Non-pigmented ciliary epithelial cell (primary cell): ENCODE results near the gene RAB44.
"Not testable (repeated sequence)": the region's sequence is repeated elsewhere in the genome, so short reads cannot be mapped to it uniquely, and the experiment has no call there.

ENCODE experiments used
- DNase-seq: peaks from one replicate; pipeline ENCODE4 v3.0.0-alpha.2; 2010; ENCODE audit warnings: low read depth

The RAB44 gene

DNA sequence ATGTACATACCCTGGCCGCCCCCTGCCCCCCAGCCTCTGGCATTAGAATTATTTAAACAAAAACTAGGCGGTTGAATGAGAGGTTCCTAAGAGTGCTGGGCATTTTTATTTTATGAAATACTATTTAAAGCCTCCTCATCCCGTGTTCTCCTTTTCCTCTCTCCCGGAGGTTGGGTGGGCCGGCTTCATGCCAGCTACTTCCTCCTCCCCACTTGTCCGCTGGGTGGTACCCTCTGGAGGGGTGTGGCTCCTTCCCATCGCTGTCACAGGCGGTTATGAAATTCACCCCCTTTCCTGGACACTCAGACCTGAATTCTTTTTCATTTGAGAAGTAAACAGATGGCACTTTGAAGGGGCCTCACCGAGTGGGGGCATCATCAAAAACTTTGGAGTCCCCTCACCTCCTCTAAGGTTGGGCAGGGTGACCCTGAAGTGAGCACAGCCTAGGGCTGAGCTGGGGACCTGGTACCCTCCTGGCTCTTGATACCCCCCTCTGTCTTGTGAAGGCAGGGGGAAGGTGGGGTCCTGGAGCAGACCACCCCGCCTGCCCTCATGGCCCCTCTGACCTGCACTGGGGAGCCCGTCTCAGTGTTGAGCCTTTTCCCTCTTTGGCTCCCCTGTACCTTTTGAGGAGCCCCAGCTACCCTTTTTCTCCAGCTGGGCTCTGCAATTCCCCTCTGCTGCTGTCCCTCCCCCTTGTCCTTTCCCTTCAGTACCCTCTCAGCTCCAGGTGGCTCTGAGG is 11.5 kb upstream of the RAB44 start:
- DNase-seq: no peak

DNA sequence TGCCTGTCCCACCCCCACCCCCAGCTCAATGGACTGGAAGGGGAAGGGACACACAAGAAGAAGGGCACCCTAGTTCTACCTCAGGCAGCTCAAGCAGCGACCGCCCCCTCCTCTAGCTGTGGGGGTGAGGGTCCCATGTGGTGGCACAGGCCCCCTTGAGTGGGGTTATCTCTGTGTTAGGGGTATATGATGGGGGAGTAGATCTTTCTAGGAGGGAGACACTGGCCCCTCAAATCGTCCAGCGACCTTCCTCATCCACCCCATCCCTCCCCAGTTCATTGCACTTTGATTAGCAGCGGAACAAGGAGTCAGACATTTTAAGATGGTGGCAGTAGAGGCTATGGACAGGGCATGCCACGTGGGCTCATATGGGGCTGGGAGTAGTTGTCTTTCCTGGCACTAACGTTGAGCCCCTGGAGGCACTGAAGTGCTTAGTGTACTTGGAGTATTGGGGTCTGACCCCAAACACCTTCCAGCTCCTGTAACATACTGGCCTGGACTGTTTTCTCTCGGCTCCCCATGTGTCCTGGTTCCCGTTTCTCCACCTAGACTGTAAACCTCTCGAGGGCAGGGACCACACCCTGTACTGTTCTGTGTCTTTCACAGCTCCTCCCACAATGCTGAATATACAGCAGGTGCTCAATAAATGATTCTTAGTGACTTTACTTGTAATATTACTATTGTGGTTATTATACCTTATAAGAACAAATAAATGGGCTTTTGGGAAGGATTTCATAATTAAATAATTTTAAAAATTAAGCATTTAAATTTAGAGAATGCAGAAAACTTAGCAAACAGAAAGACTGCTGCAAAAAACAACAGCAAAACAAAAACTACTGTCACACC is 10.7 kb upstream of the RAB44 start:
- DNase-seq: no peak

GRCh38 chr6:36688063-36688738 is 9.4 kb upstream of the RAB44 start:
- no peak for DNase-seq

- DNase-seq: no peak
Observed at GRCh38 chr6:36688739-36689075, 8.9 kb upstream of the RAB44 start.

DNA sequence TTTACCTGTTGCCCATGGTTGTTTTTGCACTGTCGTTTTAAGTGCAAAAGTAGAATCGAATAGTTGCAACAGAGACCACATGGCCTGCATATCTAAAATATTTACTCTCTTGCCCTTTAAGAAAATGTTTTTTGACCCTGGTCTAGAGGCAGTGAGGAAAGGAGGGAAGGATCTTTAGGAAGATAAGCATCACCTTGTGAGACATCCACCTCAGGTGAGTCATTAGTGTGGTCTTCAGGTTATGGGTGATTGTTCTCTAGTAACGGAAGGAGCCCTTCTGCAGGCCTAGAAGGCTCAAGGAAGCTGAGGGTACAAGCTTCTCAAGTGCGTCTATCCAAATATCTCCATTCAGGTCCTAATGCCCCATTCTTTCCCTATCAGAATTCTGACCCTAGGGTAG is 6.6 kb upstream of the RAB44 start:
- DNase-seq: no peak

- no peak for DNase-seq
Observed at GRCh38 chr6:36691612-36692011, 6.0 kb upstream of the RAB44 start.

DNA sequence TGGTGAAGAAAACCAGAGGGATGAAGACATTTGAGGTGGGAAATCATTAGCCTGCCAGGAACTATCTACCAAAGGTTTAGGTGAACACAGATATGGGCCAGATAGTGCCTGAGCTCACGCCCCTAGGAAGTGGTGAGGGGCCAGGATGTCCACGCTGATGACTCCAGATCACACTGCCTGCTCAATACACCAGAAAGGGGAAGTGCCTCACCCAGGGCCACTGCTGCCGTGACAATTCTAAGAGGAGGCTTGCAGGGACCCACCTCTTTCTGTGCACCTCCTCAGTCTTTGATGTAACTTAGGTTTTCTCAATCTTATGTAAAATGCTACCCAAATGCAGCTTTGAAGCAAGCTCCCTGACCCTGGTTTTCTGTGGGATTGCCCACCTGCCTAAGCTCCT is 5.4 kb upstream of the RAB44 start:
- DNase-seq: no peak

- DNase-seq: no peak
Observed at GRCh38 chr6:36692861-36693702, 4.5 kb upstream of the RAB44 start.

GRCh38 chr6:36694616-36695015 is 3.0 kb upstream of the RAB44 start:
- DNase-seq: no peak

DNA sequence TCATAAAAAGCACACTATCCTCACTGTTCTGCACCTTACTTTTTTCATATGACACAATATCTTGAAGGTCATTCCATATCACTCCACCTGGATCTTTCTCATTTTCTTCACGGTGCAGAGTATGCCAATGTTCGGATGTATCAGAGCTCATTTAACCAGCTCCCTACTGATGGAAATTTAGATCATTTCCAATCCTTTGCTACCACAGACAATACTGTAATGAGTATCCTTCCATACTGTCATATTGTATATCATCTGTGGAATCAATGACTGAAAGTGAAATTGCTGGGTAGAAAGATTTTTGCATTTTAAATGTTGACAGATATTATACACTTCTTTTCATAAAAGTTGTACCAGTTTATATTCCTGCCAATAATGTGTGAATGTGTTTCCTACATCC is 2.2 kb upstream of the RAB44 start:
- no peak for DNase-seq

- no peak for DNase-seq
Observed at GRCh38 chr6:36698196-36698595, 570 bp downstream of the RAB44 start.

- DNase-seq: no peak
Observed at GRCh38 chr6:36698871-36699271, 1.2 kb downstream of the RAB44 start.

DNA sequence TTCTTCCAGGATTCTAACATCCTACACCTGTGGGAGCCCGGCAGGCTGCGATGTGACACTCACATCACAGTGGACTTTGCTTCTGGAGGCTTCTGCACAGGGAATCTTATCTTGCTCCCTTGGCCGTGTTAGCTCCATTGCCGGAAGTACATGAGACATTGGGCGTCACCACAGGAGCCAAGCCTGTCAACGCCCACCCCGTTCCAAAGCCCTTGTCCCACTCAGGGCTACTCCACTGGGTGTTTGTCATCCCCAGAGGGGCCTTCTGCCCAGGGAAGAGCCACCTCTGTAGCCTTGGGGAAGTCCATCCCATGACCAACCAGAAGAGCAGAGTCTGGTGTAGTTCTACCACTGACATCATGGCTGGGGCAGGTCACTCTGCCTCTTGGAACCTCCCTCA is 1.7 kb downstream of the RAB44 start:
- DNase-seq: no peak

- no peak for DNase-seq
Observed at GRCh38 chr6:36700071-36700812, 2.6 kb downstream of the RAB44 start.

GRCh38 chr6:36700831-36701230 is 3.2 kb downstream of the RAB44 start:
- DNase-seq: no peak

- DNase-seq: no peak
Observed at GRCh38 chr6:36701401-36701991, 3.9 kb downstream of the RAB44 start.

DNA sequence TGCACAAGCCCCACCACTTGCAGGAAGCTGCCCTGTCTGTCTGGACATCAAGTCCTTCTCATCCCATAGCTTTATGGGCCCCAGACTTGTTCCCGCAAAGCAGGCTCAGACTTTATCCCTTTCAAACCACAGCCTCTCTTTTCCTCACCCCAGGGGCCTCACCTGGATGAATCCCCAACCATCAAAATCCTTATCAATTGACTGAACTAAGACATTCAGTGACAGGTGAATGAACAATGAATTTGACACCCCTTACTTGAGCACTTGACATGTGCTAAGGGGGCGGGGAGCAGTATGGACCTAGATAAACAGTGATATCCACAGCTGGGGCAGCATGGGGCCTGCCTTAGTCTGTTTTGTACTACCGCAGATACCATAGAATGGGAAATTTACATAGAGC is 5.0 kb downstream of the RAB44 start:
- DNase-seq: no peak

- DNase-seq: no peak
Observed at GRCh38 chr6:36703081-36703606, 5.5 kb downstream of the RAB44 start.

- no peak for DNase-seq
Observed at GRCh38 chr6:36703982-36704381, 6.4 kb downstream of the RAB44 start.

DNA sequence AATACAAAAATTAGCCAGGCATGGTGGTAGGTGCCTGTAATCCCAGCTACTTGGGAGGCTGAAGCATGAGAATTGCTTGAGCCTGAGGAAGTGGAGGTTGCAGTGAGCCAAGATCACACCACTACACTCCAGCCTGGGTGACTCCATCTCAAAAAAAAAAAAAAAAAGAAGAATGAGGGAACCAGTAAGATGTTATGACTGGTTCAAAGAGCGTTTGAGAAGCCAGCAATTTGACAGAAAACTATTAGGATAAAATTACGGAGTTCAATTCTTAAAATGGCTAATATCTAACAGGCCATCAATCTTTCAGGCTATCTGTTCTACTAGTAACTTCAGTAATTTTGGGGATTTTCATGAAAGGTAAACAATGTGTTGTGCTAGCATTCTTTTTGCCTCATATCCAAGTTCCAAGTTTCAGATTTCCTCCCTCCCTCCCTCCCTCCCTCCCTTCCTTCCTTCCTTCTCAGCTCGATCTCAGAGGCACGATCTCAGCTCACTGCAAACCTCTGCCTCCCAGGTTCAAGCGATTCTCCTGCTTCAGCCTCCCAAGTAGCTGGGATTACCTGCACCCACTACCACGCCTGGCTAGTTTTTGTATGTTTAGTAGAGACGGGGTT is 7.4 kb downstream of the RAB44 start:
- DNase-seq: not testable (repeated sequence)
